ENCODE results near the gene TMEM252.

DNA sequence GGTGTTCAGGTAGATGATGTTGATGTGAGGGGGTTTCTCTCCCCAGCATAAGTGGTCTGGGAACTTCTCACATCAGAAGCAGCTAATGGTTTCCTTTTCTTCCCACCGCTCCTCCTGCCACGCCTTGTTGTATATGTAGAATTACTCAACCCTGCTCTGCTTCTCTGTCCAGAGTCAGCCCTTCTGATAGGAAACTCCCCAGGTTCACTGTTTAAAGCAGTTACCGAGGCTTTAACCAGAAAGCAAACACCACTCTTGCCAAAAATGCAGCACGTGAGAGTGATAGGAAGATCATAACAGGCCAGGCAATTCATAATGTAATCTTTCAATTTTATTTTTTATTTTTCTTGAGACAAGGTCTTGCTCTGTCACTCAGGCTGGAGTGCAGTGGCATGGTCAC is 10.5 kb upstream of the TMEM252 start:
- TF ChIP-seq CTCF (IDR thresholded peaks at IDR 0.05) (no peak), POLR2A (IDR thresholded peaks at IDR 0.05) (no peak), EP300 (IDR thresholded peaks at IDR 0.05) (no peak)
